HFFc6 (cell line): ENCODE data around the gene FAM20C. TPM values are rescaled to one million over a fixed set of nuclear protein-coding genes. Genes with fewer than 3 reads are reported as not detected.
"Not testable (repeated sequence)": the region's sequence is repeated elsewhere in the genome, so short reads cannot be mapped to it uniquely, and the experiment has no call there.

ENCODE experiments used
- DNase-seq: peaks from one replicate; pipeline ENCODE4 v3.0.0-alpha.2; 2018
- H3K27ac Mint-ChIP-seq: 2 replicates; pipeline ENCODE4 v1.8.0; 2020; ENCODE audit warnings: mild to moderate bottlenecking, mixed read lengths
- H3K27me3 Mint-ChIP-seq: 2 replicates; pipeline ENCODE4 v1.8.0; 2021; ENCODE audit warnings: mild to moderate bottlenecking, moderate library complexity, mixed read lengths; ENCODE audit not compliant: insufficient read depth
- H3K36me3 Mint-ChIP-seq: 2 replicates; pipeline ENCODE4 v1.8.0; 2021; ENCODE audit warnings: low read depth, mixed read lengths
- H3K4me1 Mint-ChIP-seq: 2 replicates; pipeline ENCODE4 v1.8.0; 2020; ENCODE audit warnings: low read depth, mixed read lengths
- H3K4me3 Mint-ChIP-seq: 2 replicates; pipeline ENCODE4 v1.8.0; 2020; ENCODE audit warnings: mild to moderate bottlenecking, moderate library complexity, mixed read lengths
- H3K9me3 Mint-ChIP-seq: 2 replicates; pipeline ENCODE4 v1.8.0; 2020; ENCODE audit warnings: mild to moderate bottlenecking, mixed read lengths
- total RNA-seq, 6 experiments: library from RNA; stranded (reverse); fragmentation: NEBNext Ultra II Directional; extraction: Animal tissue kit (Norgen Biotek cat#: 25700); gene quantifications; 2 replicates in 1 of 6; 3 replicates in 5 of 6; pipeline ENCODE4 v1.2.3, GENCODE V29; 2021
- TF ChIP-seq, protein P1 (sequence below): fragments of 200-600 bp; sonication (generic); IDR thresholded peaks from 2 replicates; pipeline ENCODE4 v1.5.0; 2021; ENCODE audit warnings: antibody characterized with exemption, mild to moderate bottlenecking

The FAM20C gene
- total RNA-seq, 6 experiments from 2014 or later = 22.2 to 31.1 (median 23.2) TPM

- Mint-ChIP-seq H3K27me3 (peaks cover 1% of the 10 kb centered on the region; the same call in 1 of the 2 replicates), H3K4me1 (no peaks in the 10 kb centered on the region), H3K4me3 (no peak overlapping the region), H3K27ac (no peak overlapping the region), H3K9me3 (no peaks in the 10 kb centered on the region), H3K36me3 (no peaks in the 10 kb centered on the region)
- DNase-seq = no peak
- TF ChIP-seq, protein P1, sequence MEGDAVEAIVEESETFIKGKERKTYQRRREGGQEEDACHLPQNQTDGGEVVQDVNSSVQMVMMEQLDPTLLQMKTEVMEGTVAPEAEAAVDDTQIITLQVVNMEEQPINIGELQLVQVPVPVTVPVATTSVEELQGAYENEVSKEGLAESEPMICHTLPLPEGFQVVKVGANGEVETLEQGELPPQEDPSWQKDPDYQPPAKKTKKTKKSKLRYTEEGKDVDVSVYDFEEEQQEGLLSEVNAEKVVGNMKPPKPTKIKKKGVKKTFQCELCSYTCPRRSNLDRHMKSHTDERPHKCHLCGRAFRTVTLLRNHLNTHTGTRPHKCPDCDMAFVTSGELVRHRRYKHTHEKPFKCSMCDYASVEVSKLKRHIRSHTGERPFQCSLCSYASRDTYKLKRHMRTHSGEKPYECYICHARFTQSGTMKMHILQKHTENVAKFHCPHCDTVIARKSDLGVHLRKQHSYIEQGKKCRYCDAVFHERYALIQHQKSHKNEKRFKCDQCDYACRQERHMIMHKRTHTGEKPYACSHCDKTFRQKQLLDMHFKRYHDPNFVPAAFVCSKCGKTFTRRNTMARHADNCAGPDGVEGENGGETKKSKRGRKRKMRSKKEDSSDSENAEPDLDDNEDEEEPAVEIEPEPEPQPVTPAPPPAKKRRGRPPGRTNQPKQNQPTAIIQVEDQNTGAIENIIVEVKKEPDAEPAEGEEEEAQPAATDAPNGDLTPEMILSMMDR = no peak
These were observed 49.1 kb downstream of the FAM20C start for GRCh38 chr7:241513-241912.

DNA sequence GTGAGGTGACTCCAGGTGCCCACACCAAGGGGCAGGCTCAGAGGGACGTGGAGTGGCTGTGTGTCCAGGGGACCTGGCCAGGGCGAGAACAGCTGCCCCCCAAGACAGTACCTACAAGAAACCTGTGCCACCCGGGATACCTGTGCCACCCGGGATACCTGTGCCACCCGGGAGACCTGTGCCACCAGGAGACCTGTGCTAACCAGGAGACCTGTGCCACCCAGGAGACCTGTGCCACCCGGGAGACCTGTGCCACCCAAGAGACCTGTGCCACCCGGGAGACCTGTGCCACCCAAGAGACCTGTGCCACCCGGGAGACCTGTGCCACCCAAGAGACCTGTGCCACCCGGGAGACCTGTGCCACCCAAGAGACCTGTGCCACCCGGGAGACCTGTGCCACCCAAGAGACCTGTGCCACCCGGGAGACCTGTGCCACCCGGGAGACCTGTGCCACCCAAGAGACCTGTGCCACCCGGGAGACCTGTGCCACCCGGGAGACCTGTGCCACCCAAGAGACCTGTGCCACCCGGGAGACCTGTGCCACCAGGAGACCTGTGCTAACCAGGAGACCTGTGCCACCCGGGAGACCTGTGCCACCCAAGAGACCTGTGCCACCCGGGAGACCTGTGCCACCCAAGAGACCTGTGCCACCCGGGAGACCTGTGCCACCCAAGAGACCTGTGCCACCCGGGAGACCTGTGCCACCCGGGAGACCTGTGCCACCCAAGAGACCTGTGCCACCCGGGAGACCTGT, 50.6 kb downstream of the FAM20C start:
- not testable (repeated sequence) for H3K27me3 Mint-ChIP-seq, H3K9me3 Mint-ChIP-seq, DNase-seq, H3K4me1 Mint-ChIP-seq, H3K27ac Mint-ChIP-seq, H3K36me3 Mint-ChIP-seq, H3K4me3 Mint-ChIP-seq

GRCh38 chr7:243580-243978, 51.2 kb downstream of the FAM20C start:
- DNase-seq, H3K27me3 Mint-ChIP-seq, H3K36me3 Mint-ChIP-seq, H3K4me1 Mint-ChIP-seq, H3K9me3 Mint-ChIP-seq, H3K27ac Mint-ChIP-seq, H3K4me3 Mint-ChIP-seq: not testable (repeated sequence)

DNA sequence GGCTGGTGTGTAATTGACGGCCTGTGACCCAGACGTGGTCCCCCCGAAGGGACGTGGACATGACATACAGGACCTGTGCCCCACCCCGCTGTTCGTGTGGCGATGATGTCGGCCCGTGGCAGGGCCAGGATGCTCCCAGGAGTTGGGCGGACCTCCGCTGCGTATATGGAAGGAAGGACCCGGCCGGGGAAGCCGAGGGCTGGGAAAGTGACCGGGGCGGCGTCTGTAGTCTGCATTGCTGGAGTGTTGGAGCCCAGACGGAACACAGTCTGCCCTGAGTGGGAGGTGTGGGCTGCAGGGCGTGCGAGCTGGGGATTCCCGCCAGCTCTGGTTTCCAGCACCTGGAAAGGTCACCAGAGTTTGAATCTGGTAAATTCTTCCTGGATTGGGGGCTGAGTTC, 52.6 kb downstream of the FAM20C start:
- H3K4me1 Mint-ChIP-seq = no peaks in the 10 kb centered on the region
- H3K27ac Mint-ChIP-seq = no peak overlapping the region
- TF ChIP-seq, protein P1 = no peak
- H3K36me3 Mint-ChIP-seq = no peaks in the 10 kb centered on the region
- DNase-seq = no peak
- H3K9me3 Mint-ChIP-seq = no peaks in the 10 kb centered on the region
- H3K27me3 Mint-ChIP-seq = peaks cover 1% of the 10 kb centered on the region
- H3K4me3 Mint-ChIP-seq = no peak overlapping the region

- Mint-ChIP-seq H3K4me1 (no peaks in the 10 kb centered on the region), H3K4me3 (no peak overlapping the region), H3K27ac (no peak overlapping the region), H3K36me3 (no peaks in the 10 kb centered on the region), H3K9me3 (no peaks in the 10 kb centered on the region), H3K27me3 (peaks cover 1% of the 10 kb centered on the region)
- no peak for DNase-seq
- TF ChIP-seq, protein P1 = no peak
These were observed 53.4 kb downstream of the FAM20C start for GRCh38 chr7:245574-246295.

DNA sequence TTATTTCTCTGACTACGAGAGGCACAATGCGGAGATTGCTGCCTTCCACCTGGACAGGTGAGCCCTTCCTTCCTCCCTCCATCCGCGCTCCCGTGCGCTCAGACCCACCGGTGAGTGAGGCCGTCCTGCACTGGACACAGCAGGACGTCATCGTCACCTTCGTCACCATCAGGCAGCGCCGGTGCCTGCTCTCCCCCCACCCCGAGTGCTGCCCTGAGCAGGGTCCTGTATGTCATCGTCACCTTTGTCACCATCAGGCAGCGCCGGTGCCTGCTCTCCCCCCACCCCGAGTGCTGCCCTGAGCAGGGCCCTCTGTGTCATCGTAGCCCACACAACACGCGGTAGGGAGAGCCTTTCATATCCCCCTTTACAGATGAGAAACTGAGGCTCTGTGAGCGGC, 54.1 kb downstream of the FAM20C start:
- no peak overlapping the region for H3K4me3 Mint-ChIP-seq
- DNase-seq = no peak
- no peaks in the 10 kb centered on the region for H3K9me3 Mint-ChIP-seq
- H3K27ac Mint-ChIP-seq = no peak overlapping the region
- H3K27me3 Mint-ChIP-seq = peaks cover 1% of the 10 kb centered on the region
- TF ChIP-seq, protein P1 = no peak
- no peaks in the 10 kb centered on the region for H3K36me3 Mint-ChIP-seq
- H3K4me1 Mint-ChIP-seq = no peaks in the 10 kb centered on the region
